Hematopoietic multipotent progenitor cell (in vitro differentiated cells): ENCODE results near the gene GRIK4. TPM values are rescaled to one million over a fixed set of nuclear protein-coding genes. Genes with fewer than 3 reads are reported as not detected.
A peak's percentile ranks its signal among the peaks of the same experiment; 100 is the strongest.

Experiments
- DNase-seq, 3 donors: peaks; one replicate each; pipeline ENCODE4 v3.0.0-alpha.2; 2011 to 2015; ENCODE audit warnings: low read depth in 2 of 3, low spot score in 2 of 3
- total RNA-seq: library from RNA; depleted of rRNA; stranded (reverse); fragments of >200 nt; gene quantifications from one replicate; pipeline ENCODE4 v1.2.3, GENCODE V29; 2012

Gene GRIK4
- total RNA-seq, 1 donor = not detected

- no peak for DNase-seq
Observed at GRCh38 chr11:120546312-120547205, 35.0 kb downstream of the GRIK4 start.

DNA sequence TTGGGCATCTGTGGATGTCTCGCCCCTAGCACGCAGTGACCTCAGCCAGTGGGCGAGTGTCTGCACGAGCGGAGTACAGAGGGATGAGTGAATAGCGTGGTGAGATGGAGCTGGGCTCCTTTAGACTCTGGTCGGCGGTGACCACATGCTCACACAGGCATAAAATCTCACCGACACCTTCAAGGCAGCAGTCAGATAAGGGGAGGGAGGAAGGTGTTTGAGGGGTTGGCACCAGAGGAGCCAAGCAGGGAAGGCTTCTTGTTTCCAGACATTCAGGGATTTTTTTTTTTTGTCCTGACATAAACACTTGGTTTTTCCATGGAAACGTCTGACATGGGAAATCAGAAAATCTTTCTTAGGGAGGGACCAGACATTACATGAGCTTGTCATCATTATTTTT lies 35.8 kb downstream of the GRIK4 start:
- DNase-seq = no peak

DNA sequence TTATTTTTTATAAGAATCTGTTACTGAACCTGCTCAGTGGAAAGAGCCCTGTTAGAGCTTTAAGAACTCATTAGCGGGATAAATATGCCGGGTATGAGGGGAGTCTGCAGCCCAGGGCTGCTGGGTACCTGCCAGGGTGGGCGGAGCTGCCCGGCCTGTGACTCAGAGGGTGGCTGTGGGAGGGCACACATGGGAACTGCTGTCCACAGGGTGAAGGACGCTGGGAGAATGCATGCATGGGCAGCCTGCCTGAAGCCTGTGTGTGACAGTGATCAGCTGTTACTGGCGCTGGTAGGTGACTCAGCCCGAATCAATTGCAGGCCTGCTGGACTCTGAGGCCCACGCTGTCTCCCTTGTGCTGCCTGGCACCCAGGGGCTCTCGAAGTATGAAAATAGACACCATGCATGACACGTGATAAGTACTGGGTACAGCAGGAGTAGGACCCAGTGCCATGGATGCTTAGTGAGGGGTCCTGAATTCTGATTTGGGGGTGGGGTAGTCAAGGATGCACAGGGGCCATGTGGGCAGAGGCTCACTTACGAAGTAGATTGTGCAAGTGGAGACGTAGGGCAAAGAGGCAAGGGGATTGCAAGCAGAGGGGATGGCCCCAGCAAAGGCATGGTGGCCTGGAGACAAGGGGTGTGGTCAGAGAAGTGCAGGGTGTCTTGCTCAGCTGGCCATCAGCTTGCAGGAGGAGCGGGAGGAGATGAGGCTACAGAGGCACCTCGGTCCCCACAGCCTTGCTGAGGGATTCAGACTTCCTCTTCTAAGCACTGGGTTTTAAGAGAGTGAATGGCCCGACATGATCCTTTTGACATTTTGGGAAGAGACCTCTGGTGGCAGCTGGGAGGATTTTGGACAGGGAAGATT lies 36.5 kb downstream of the GRIK4 start:
- peak in 1 of 3 donors; percentile 24 for DNase-seq

- DNase-seq = no peak
Observed at GRCh38 chr11:120548682-120549209, 37.2 kb downstream of the GRIK4 start.

DNA sequence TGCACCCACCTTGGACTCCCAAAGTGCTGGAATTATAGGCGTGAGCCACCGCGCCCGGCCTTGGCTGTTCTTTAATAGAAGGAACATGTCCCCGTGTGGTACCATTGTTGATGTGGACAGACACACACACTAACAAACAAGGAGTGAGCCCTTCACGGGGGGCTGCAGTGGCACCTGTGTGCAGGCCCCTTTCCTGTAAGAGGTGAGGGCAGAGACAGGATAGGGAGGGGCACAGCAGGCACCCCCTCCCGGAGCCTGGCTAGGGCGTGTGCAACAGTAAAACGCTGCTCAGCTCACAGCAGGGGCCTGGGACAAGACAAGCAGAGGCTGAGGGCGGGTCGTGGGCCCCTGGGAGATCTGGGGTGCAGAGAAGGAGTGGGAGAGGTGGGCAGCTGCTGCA lies 37.8 kb downstream of the GRIK4 start:
- DNase-seq = no peak

GRCh38 chr11:120550007-120550406 lies 38.5 kb downstream of the GRIK4 start:
- DNase-seq = no peak

DNA sequence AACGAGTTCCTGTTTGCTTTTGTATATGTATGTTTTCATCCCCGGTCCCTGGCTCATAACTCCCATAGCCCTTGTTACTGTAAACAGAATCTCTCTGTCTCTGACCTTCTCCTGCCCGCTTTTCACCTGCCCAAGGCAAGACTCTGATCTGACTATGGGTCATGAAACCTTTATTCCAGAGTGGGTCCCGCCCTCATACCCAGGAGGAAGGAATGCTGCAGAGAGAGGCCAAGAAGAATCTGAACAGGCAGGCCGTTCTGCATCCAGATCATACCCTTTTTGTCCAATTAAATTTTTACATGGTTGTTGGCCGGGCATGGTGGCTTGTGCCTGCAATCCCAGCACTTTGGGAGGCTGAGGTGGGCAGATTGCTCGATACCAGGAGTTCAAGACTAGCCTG lies 39.6 kb downstream of the GRIK4 start:
- no peak for DNase-seq

- DNase-seq = peak in 1 of 3 donors; percentile 65
Observed at GRCh38 chr11:120554766-120555432, 43.4 kb downstream of the GRIK4 start.

GRCh38 chr11:120555433-120555773 lies 43.9 kb downstream of the GRIK4 start:
- no peak for DNase-seq

GRCh38 chr11:120556797-120557196 lies 45.2 kb downstream of the GRIK4 start:
- no peak for DNase-seq

- DNase-seq = no peak
Observed at GRCh38 chr11:120558744-120559431, 47.3 kb downstream of the GRIK4 start.

DNA sequence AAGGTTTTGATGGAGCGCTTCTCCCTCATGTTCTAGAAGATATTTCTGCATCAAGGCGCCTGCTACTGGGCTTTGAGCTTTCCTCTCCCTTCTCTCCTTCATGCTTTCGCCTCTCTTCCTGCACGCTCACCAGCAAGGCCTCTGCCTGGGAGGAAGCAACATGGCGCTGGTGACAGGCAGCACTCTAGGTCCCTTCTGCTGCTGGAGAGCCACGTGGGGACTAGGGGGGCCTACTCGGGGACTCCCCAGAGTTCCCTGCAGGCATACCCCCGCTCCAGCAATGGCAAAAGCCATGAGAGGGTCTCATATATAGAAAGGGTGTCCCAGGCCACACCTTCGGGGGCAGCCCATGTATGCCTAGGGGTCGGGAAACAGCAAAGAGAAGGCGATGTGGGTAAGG lies 49.7 kb downstream of the GRIK4 start:
- no peak for DNase-seq

GRCh38 chr11:120562806-120563425 lies 51.4 kb downstream of the GRIK4 start:
- DNase-seq = no peak

DNA sequence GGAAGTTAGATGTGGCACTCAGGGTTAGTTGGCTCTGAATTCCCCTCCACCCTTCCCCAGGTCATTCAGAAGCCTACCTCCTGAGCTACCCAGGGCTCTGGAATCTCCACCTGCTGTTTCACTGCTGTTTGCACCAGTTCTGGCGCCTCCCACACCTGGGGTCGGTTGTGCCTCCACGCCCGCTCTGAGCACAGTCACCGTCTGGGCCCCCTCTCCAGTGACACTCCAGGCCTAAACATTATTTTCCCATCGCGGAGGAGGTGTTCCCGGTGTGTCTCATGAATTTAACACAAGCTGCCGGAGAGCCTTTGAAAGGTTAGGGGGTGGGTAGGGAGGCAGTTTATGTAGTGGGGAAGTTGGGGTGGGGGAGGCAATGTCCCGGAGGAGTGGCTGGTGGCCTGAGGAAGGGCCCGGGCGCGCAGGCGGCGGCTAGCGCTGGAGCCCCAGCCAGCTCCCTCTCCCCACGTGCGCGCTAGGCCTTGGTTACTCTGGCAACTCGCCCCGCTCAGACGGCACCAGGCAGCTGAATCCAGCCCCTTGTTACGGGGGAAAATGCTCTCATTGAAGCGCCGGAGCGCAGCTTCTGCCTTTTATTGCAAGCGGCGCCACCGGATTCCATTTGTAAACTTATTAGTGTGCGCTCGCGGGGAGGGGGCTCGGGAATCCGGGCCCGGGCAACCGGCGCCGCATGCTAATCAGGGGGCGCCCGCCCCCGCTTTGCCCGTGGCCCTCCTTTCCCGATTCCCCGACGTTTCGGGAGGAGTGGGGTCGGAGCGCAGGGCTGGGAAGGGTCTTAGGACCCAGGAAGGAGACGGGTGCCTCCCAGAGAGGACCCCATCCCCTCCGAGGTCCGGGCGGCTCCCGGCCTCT lies 52.4 kb downstream of the GRIK4 start:
- DNase-seq = peak in 1 of 3 donors; percentile 59

GRCh38 chr11:120564573-120565311 lies 53.2 kb downstream of the GRIK4 start:
- DNase-seq = peak in 2 of 3 donors; percentile 43 to 66

- no peak for DNase-seq
Observed at GRCh38 chr11:120565466-120566155, 54.1 kb downstream of the GRIK4 start.

GRCh38 chr11:120566176-120566575 lies 54.6 kb downstream of the GRIK4 start:
- DNase-seq = no peak
